Epithelial cell of esophagus (primary cell): ENCODE results near the gene NOL4L.
A peak's percentile ranks its signal among the peaks of the same experiment; 100 is the strongest.

Experiments
- DNase-seq: peaks from one replicate; pipeline ENCODE4 v3.0.0; 2010; ENCODE audit warnings: low read depth
- H3K4me3 ChIP-seq: 2 replicates; pipeline ENCODE4 v1.5.1; 2011; ENCODE audit warnings: mild to moderate bottlenecking, low read length, control low read depth
- TF ChIP-seq, protein P1 (sequence below): IDR thresholded peaks from 2 replicates; pipeline ENCODE4 v1.5.1; 2011; ENCODE audit warnings: low read depth, mild to moderate bottlenecking, low read length, control low read depth, inconsistent platforms; ENCODE audit not compliant: insufficient read depth; ENCODE audit errors: missing control alignments

NOL4L gene

DNA sequence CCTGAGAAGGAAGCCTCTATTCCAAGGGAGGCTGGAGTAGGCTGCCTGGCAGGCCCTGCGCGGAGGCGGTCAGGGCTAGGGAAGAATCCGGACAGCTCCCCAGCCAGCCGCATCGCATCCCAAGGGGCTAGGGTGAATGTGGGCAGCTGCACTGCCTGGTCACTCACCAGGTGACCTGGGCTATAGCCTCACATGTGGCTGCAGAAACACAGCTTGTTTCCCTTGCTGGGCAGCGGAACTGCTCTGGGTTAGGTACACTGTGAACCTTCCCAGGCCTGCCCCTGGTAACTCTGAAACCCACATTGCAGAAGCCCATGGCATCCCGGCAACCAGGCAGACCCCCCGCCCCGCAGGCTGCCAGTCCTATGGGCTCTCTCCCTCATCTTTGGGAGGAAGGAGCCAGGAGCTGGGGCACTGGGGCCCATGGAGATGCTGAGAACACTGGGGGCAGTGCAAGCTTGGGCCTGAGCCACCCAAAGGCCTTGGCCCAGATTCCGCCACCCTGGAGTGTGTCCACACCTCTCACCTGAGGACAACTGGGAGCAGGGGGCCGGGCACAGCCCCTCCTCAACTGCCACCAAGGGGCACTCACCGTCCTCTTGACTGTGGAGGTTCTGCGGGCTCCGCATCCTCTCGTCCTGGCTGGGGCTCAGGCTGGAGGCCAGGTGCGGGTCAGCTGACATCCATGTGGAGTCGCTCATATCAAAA lies 111.0 kb downstream of the NOL4L start:
- no peak overlapping the region for H3K4me3 ChIP-seq
- no peak for DNase-seq
- TF ChIP-seq, protein P1, sequence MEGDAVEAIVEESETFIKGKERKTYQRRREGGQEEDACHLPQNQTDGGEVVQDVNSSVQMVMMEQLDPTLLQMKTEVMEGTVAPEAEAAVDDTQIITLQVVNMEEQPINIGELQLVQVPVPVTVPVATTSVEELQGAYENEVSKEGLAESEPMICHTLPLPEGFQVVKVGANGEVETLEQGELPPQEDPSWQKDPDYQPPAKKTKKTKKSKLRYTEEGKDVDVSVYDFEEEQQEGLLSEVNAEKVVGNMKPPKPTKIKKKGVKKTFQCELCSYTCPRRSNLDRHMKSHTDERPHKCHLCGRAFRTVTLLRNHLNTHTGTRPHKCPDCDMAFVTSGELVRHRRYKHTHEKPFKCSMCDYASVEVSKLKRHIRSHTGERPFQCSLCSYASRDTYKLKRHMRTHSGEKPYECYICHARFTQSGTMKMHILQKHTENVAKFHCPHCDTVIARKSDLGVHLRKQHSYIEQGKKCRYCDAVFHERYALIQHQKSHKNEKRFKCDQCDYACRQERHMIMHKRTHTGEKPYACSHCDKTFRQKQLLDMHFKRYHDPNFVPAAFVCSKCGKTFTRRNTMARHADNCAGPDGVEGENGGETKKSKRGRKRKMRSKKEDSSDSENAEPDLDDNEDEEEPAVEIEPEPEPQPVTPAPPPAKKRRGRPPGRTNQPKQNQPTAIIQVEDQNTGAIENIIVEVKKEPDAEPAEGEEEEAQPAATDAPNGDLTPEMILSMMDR, result no peak

DNA sequence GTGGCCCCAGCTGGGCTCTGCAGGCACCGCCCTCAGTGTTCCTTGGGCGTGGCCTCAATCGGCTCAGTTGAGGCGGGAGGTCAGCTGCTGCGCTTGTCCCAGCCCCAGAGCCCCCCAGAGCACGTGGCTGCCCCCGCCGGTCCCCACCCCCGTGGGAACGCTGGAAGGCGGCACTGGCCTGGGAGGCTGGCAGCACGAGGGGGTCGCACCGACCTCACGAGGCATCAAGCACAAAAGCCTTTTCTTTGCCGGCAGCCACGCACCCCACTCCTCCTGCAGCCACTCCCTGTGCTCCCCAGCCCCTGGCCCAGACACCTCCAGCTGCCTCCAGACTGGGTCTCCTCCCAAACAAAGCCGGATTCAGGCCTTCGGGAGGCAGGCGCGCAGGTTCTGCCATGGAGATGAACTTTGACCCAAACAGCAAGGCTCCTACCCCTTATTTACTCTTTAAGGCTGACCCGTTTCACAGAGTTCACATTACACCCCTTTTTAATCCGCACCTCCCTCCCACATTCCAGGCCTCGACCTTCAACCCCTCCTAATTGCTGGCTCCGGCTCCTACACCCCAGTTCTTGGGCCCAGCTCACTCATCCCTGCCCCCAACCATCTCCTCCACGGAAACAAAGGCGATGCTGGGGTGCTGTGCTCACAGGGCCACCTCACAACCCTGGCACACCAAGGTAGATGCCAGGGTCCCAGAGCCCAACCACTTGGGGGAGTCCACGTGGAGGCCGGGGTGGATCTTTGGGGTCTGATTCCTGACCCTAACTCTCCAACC lies 111.7 kb downstream of the NOL4L start:
- TF ChIP-seq, protein P1, result no peak
- no peak overlapping the region for H3K4me3 ChIP-seq
- no peak for DNase-seq

- DNase-seq, result no peak
- H3K4me3 ChIP-seq, result no peak overlapping the region
- TF ChIP-seq, protein P1, result no peak
These were observed 112.4 kb downstream of the NOL4L start for GRCh38 chr20:32472581-32473207.

DNA sequence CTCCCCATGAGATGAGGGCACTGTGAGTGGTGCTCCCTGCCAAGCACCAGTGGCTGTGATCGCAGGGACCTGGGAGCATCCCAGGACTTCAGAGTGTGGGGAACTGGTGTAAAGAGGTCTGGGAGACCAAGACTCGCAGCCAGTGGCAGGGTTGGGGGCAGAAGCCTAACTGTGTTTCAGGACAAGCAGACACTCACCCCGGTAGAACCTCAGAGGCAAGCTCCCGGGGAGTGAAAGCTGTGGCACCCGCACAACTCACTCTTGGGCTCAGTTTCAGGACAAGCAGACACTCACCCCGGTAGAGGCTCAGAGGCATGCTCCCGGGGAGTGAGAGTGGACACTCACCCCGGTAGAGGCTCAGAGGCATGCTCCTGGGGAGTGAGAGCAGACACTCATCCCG lies 114.2 kb downstream of the NOL4L start:
- no peak overlapping the region for H3K4me3 ChIP-seq
- no peak for DNase-seq
- TF ChIP-seq, protein P1, result no peak

GRCh38 chr20:32470025-32470861 lies 114.9 kb downstream of the NOL4L start:
- DNase-seq, result peak; percentile 74
- TF ChIP-seq, protein P1, result peak; percentile 32

DNA sequence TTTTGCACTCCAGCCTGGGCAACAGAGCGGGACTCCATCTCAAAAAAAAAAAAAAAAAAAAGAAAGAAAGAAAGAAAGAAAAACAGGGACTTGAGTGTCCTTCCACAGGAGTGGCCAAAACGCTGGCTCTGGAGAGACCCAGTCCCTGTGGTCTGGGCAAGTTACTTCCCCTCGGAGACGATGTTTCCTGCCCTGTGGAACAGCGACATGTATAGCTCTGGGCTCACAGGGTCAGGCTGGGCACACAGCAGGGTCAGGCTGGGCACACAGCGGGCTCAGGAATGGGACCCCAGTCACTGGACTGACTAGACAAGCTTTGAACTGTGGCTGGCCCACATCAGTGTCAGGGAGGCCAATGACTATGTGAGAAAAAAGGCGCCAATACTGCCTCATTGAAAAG lies 116.3 kb downstream of the NOL4L start:
- no peak overlapping the region for H3K4me3 ChIP-seq
- TF ChIP-seq, protein P1, result no peak
- DNase-seq, result no peak

More at GRCh38 chr20:32470025-32470861, 114.9 kb downstream of the NOL4L start:
- H3K4me3 ChIP-seq, result no peak overlapping the region
